Esophagus squamous epithelium (tissue), 5 donors: Measurements from ENCODE around the gene RPL26. TPM values are rescaled to one million over a fixed set of nuclear protein-coding genes. Genes with fewer than 3 reads are reported as not detected.

Source experiments
- DNase-seq: peaks from one replicate; lab custom pipeline; 2025; lab: John Stamatoyannopoulos, UW
- H3K27ac ChIP-seq, 4 donors: fragments of 200-600 bp; sonication (generic); one replicate each; pipeline ENCODE4 v1.5.1; 2016 to 2019; ENCODE audit warnings: mild to moderate bottlenecking in 1 of 4
- H3K27me3 ChIP-seq, 4 donors: fragments of 200-600 bp; sonication (generic); 1 replicate in 3 of 4; 2 replicates in 1 of 4; pipeline versions ENCODE4 v1.5.1 to v1.6.0; 2017 to 2021; ENCODE audit warnings: antibody characterized with exemption in 1 of 4
- H3K36me3 ChIP-seq, 3 donors: fragments of 200-600 bp; sonication (generic); one replicate each; pipeline ENCODE4 v1.5.1; 2016 to 2019
- H3K4me1 ChIP-seq, 3 donors: fragments of 200-600 bp; sonication (generic); one replicate each; pipeline ENCODE4 v1.5.1; 2017 to 2019
- H3K4me3 ChIP-seq, 4 donors: fragments of 200-600 bp; sonication (generic); 1 replicate in 3 of 4; 2 replicates in 1 of 4; pipeline ENCODE4 v1.5.1; 2016 to 2019; ENCODE audit warnings: mild to moderate bottlenecking in 2 of 4, moderate library complexity in 1 of 4
- H3K9me3 ChIP-seq, 3 donors: fragments of 200-600 bp; sonication (generic); one replicate each; pipeline ENCODE4 v1.5.1; 2016 to 2019
- POLR2A ChIP-seq, 4 donors: fragments of 450-650 bp; IDR thresholded peaks; one replicate each; pipeline ENCODE4 v1.6.1; 2017; ENCODE audit warnings: antibody characterized with exemption in 4 of 4, mild to moderate bottlenecking in 4 of 4, moderate library complexity in 3 of 4
- WGBS, 2 donors: methylation state at CpG; one replicate each; pipeline ENCODE4 v1.1.5; 2018; 5-methylcytosine and 5-hydroxymethylcytosine counted together
- intact Hi-C: fragments of 100-400 bp; cut with DNase I; formaldehyde crosslinking; loops from one replicate; pipeline ENCODE4 v1.15.0; 2022
- total RNA-seq, 4 donors: library from RNA; depleted of rRNA; stranded (reverse); fragments of >200 nt; gene quantifications; one replicate each; pipeline ENCODE4 v1.1.0, GENCODE V29; 2016
- TF ChIP-seq, protein P1 (sequence below), 6 experiments: fragments of 450-650 bp in 4 of 6; fragments of 200-600 bp in 2 of 6; sonication (generic) in 2 of 6; IDR thresholded peaks; one replicate each; pipeline ENCODE4 v1.5.1; 2016 to 2019; ENCODE audit warnings: antibody characterized with exemption in 6 of 6, mild to moderate bottlenecking in 4 of 6, moderate library complexity in 4 of 6
- donor health status: DM: yes; HTN: yes; CAD: no.

Gene RPL26
- total RNA-seq, 4 donors from 2014 or later: 3,032 to 5,420 (median 3,306) TPM

DNA sequence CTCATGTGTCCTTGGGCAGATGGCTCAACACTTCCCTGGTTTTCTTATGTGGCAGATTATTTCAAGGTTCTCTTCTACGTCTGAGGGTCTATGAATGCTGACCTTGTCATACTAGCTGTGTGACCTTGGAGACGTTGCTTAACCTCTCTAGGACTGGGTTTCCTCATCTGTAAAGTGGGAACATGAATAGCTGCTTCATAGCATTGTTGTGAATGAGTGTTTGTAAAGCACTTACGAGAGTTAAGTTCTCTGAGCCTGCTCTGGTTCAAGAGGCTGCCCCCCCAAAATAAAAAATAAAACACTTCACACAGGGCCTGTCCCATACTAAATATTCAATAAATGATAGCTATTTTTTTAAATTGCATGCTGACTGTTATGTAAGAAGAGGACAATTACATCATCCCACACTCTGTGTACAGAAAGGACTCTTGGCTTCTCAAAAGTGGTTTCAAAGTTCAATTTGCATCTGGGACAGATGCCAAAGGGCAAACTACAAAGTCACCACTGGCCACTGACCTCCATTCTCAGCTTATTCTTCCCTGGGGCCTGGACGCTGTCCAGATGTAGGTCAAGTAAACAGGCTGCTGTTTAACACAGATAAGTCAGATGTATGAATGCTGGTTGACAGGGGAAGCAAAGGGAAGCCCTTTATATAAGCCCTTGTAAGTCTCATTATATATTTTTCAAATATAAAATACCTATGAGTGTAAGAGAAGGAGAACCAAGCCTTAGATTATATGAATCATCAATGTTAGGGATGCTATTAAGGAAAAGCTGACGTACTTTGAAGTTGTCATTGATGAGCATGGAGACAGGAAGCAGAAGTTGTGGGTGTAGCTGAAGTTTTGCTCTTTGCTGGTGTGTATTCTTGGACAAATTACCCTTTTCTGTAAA lies 37.3 kb upstream of the RPL26 start:
- no peak overlapping the region for H3K4me3 ChIP-seq
- H3K9me3 ChIP-seq: no peaks in the 10 kb centered on the region
- no peaks in the 10 kb centered on the region for H3K36me3 ChIP-seq
- no peak for DNase-seq
- TF ChIP-seq, protein P1, sequence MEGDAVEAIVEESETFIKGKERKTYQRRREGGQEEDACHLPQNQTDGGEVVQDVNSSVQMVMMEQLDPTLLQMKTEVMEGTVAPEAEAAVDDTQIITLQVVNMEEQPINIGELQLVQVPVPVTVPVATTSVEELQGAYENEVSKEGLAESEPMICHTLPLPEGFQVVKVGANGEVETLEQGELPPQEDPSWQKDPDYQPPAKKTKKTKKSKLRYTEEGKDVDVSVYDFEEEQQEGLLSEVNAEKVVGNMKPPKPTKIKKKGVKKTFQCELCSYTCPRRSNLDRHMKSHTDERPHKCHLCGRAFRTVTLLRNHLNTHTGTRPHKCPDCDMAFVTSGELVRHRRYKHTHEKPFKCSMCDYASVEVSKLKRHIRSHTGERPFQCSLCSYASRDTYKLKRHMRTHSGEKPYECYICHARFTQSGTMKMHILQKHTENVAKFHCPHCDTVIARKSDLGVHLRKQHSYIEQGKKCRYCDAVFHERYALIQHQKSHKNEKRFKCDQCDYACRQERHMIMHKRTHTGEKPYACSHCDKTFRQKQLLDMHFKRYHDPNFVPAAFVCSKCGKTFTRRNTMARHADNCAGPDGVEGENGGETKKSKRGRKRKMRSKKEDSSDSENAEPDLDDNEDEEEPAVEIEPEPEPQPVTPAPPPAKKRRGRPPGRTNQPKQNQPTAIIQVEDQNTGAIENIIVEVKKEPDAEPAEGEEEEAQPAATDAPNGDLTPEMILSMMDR (IDR thresholded peaks at IDR 0.05): no peak
- TF ChIP-seq POLR2A (IDR thresholded peaks at IDR 0.05): no peak
- 38 to 51% methylated on average over 5 of the region's 5 CpGs for WGBS, 2 donors
- H3K27ac ChIP-seq: peak overlapping the region in 3 of 4 donors; percentile 31 to 63 (median 53)
- peaks cover 0 to 29% (median 7%) of the 10 kb centered on the region in 3 donors for H3K4me1 ChIP-seq
- intact Hi-C loops: no loop called here
- H3K27me3 ChIP-seq: no peaks in the 10 kb centered on the region

DNA sequence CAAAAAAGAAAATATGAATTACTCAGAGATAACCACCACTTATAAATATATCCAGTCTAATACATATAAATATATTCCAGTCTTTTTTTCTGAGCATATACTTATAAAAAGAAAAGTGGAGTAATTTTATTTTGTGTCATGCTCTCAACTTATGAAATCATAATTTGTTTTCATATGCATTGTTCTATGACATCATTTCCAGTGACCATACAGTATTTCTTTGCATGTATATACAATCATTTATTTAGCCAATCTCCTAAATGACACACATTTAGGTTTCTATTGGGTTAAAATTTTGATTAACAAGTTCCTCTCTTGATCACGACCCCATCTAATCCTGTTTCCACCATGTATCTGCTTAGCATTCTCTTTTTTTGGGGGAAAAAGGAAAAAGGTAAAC lies 36.3 kb upstream of the RPL26 start:
- TF ChIP-seq, protein P1 (IDR thresholded peaks at IDR 0.05): no peak
- TF ChIP-seq POLR2A (IDR thresholded peaks at IDR 0.05): no peak
- no peaks in the 10 kb centered on the region for H3K36me3 ChIP-seq
- no peaks in the 10 kb centered on the region for H3K27me3 ChIP-seq
- WGBS, 2 donors: 53 to 59% methylated on average over 1 of the region's 1 CpG
- DNase-seq: no peak
- H3K27ac ChIP-seq: no peak overlapping the region
- intact Hi-C loops: no loop called here
- H3K4me3 ChIP-seq: no peak overlapping the region
- H3K9me3 ChIP-seq: no peaks in the 10 kb centered on the region
- peaks cover 0 to 29% (median 7%) of the 10 kb centered on the region in 3 donors for H3K4me1 ChIP-seq

DNA sequence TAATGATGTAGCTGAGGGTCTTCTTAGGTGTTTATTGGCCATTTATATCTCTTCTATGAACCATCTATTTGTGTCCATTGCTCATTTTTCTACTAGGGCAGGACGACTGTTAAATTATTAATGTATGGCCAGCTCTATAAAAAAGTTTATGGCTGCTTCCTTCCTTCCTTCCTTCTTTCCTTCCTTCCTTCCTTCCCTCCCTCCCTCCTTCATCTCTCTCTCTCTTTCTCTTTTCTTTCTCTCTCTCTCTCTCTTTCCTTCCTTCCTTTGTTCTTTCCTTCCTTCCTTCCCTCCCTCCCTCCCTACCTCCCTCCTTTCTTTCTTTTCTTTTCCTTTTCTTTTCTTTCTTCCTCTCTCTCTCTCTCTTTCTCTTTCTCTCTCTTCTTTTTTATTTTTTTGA lies 35.5 kb upstream of the RPL26 start:
- intact Hi-C loops: no loop called here
- WGBS, 2 donors: 67 to 71% methylated on average over 1 of the region's 1 CpG
- peak overlapping the region in 2 of 4 donors; percentile 40 to 51 for H3K27ac ChIP-seq

DNA sequence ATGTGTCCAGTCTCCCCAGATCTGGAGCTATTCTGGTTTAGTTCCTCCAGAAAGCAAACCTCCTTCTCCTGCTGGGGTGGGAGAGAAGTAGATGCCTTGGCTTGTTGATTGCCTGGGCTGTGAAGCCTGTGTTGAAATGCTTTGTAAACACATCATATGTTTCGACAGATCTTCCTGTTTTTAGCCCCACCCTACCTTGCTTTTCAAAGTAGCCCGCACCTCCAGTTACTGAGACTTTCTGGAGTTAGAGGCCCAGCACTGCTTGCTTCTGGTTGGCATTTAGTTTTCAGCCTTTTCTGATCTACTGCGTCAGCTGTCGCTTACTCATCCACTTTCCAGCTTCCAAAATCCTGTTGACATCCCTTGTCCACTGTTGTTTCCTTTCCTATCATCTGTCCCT lies 34.8 kb upstream of the RPL26 start:
- peaks cover 1 to 29% (median 7%) of the 10 kb centered on the region in 3 donors for H3K4me1 ChIP-seq
- no peak for DNase-seq
- H3K9me3 ChIP-seq: no peaks in the 10 kb centered on the region
- peak in 1 of 4 donors; percentile 22 for TF ChIP-seq POLR2A (IDR thresholded peaks at IDR 0.05)
- TF ChIP-seq, protein P1 (IDR thresholded peaks at IDR 0.05): no peak
- WGBS, 2 donors: 67 to 68% methylated on average over 4 of the region's 4 CpGs
- H3K27ac ChIP-seq: peak overlapping the region in 3 of 4 donors; percentile 3 to 63 (median 51)
- H3K4me3 ChIP-seq: no peak overlapping the region
- intact Hi-C loops: no loop called here
- no peaks in the 10 kb centered on the region for H3K27me3 ChIP-seq
- H3K36me3 ChIP-seq: no peaks in the 10 kb centered on the region

More for the DNA sequence above, 35.5 kb upstream of the RPL26 start:
- Histone ChIP-seq H3K9me3 (no peaks in the 10 kb centered on the region), H3K27me3 (no peaks in the 10 kb centered on the region), H3K36me3 (no peaks in the 10 kb centered on the region), H3K4me3 (no peak overlapping the region), H3K4me1 (peaks cover 0 to 29% (median 7%) of the 10 kb centered on the region in 3 donors)
- DNase-seq: no peak
- no peak for TF ChIP-seq POLR2A (IDR thresholded peaks at IDR 0.05)
- TF ChIP-seq, protein P1 (IDR thresholded peaks at IDR 0.05): no peak

DNA sequence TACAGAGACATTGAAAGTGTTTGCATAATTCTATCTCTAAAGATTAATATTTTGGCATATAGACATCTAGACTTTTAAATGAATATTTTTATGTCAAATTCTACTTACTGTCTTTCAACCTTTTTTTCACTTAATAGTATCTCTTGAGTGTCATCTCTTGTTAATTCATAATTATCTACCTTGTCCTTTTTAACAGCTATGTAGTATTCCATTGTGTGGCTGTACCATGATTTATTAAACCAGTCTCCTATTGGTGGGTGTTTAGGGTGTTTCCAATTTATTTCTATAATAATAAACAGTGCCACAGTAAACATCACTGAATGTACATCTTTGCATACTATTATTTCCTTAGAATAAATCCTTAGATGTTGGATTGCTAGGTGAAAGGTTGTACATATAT lies 30.9 kb upstream of the RPL26 start:
- Histone ChIP-seq H3K27me3 (no peaks in the 10 kb centered on the region), H3K4me3 (no peak overlapping the region), H3K4me1 (peaks cover 3 to 19% (median 8%) of the 10 kb centered on the region in 3 donors), H3K27ac (no peak overlapping the region), H3K36me3 (no peaks in the 10 kb centered on the region), H3K9me3 (no peaks in the 10 kb centered on the region)
- no peak for DNase-seq
- no peak for TF ChIP-seq POLR2A (IDR thresholded peaks at IDR 0.05)
- TF ChIP-seq, protein P1 (IDR thresholded peaks at IDR 0.05): no peak
- intact Hi-C loops: loop anchor here (5.0 kb wide), 1 partner anchor 373 kb away; no protein-coding TSS in a partner anchor
